B cell (primary cell): ENCODE measurements around the gene SATB2. TPM values are rescaled to one million over a fixed set of nuclear protein-coding genes. Genes with fewer than 3 reads are reported as not detected.

ENCODE experiments used
- ATAC-seq: fragments of 200-7000 bp; cut with Tn5 transposase; one replicate; pipeline ENCODE4 v1.10.0; 2021; ENCODE audit warnings: low read depth, mild to moderate bottlenecking, moderate number of reproducible peaks, moderate library complexity
- CTCF ChIA-PET: fragments of 350-600 bp; sonication (Branson Sonifier 250); formaldehyde crosslinking; loops from one replicate; lab custom pipeline; 2021; ENCODE audit warnings: antibody characterized with exemption, inconsistent platforms; lab: Charles Lee
- POLR2A ChIA-PET: fragments of 350-600 bp; sonication (Branson Sonifier 250); formaldehyde crosslinking; loops from one replicate; lab custom pipeline; 2021; ENCODE audit warnings: antibody characterized with exemption; lab: Charles Lee
- DNase-seq: peaks from one replicate; pipeline ENCODE4 v3.0.0; 2013
- H2AFZ ChIP-seq: 2 replicates; pipeline ENCODE4 v1.6.1; 2012; ENCODE audit warnings: mild to moderate bottlenecking, low read depth, low read length; ENCODE audit not compliant: insufficient read depth, poor library complexity, severe bottlenecking
- H3K27ac ChIP-seq, 2 donors: 1 replicate in 1 of 2; 2 replicates in 1 of 2; pipeline ENCODE4 v1.5.1; 2012 to 2013; ENCODE audit warnings: low read length in 2 of 2, mild to moderate bottlenecking in 2 of 2, moderate library complexity in 1 of 2
- H3K27me3 ChIP-seq, 4 experiments: fragments of 200-600 bp in 1 of 4; sonication (generic) in 1 of 4; replicated peaks in 1 of 4; 1 replicate in 2 of 4; 2 replicates in 2 of 4; pipeline versions ENCODE4 v1.6.1 to v1.7.0; 2013 to 2016; ENCODE audit warnings: low read length in 3 of 4, mild to moderate bottlenecking in 2 of 4, mixed read lengths in 1 of 4, moderate library complexity in 1 of 4; ENCODE audit not compliant: insufficient read depth in 4 of 4, control insufficient read depth in 3 of 4; ENCODE audit errors: control extremely low read depth in 1 of 4
- H3K36me3 ChIP-seq, 2 experiments: replicated peaks in 1 of 2; 1 replicate in 1 of 2; 2 replicates in 1 of 2; pipeline versions ENCODE4 v1.6.1 to v1.7.1; 2013; ENCODE audit warnings: low read length in 1 of 2; ENCODE audit not compliant: insufficient read depth in 2 of 2, control insufficient read depth in 1 of 2; ENCODE audit errors: control extremely low read depth in 1 of 2, extremely low read depth in 1 of 2
- H3K4me1 ChIP-seq, 2 donors: fragments of 200-600 bp in 1 of 2; sonication (generic) in 1 of 2; 1 replicate in 1 of 2; 2 replicates in 1 of 2; pipeline versions ENCODE4 v1.5.1 to v1.6.1; 2013 to 2017; ENCODE audit warnings: low read length in 2 of 2; ENCODE audit not compliant: control insufficient read depth in 2 of 2, insufficient read depth in 2 of 2
- H3K4me2 ChIP-seq: replicated peaks from 2 replicates; pipeline ENCODE3; 2012; ENCODE audit warnings: mild to moderate bottlenecking, low read depth, low read length; ENCODE audit not compliant: poor library complexity, severe bottlenecking
- H3K4me3 ChIP-seq, 5 experiments: fragments of 200-600 bp in 1 of 5; sonication (generic) in 1 of 5; 1 replicate in 3 of 5; 2 replicates in 2 of 5; pipeline versions ENCODE4 v1.5.1 to v1.7.0; 2011 to 2016; ENCODE audit warnings: low read length in 4 of 5, mild to moderate bottlenecking in 4 of 5, low read depth in 2 of 5, control low read depth in 1 of 5, moderate library complexity in 1 of 5; ENCODE audit not compliant: insufficient read depth in 1 of 5; ENCODE audit errors: control extremely low read depth in 1 of 5, extremely low read depth in 1 of 5
- H3K79me2 ChIP-seq: fragments of 200-600 bp; sonication (generic); one replicate; pipeline ENCODE4 v1.6.0; 2016; ENCODE audit warnings: low read length; ENCODE audit not compliant: control insufficient read depth, insufficient read depth
- H3K9ac ChIP-seq: fragments of 200-600 bp; sonication (generic); 2 replicates; pipeline ENCODE4 v1.6.1; 2017; ENCODE audit warnings: mild to moderate bottlenecking, low read length, moderate library complexity
- H3K9me3 ChIP-seq, 3 donors: one replicate each; pipeline versions ENCODE4 v1.6.1 to v1.7.1; 2013; ENCODE audit warnings: low read length in 2 of 3; ENCODE audit not compliant: control insufficient read depth in 2 of 3, insufficient read depth in 1 of 3; ENCODE audit errors: control extremely low read depth in 1 of 3
- H4K20me1 ChIP-seq: 2 replicates; pipeline ENCODE4 v1.6.0; 2012; ENCODE audit warnings: mild to moderate bottlenecking, low read length; ENCODE audit not compliant: insufficient read depth, control insufficient read depth, poor library complexity, severe bottlenecking
- H3K27ac Mint-ChIP-seq: one replicate; pipeline ENCODE4 v1.8.0; 2021; ENCODE audit warnings: mixed read lengths
- H3K27me3 Mint-ChIP-seq: one replicate; pipeline ENCODE4 v1.8.0; 2021; ENCODE audit warnings: mixed read lengths
- H3K4me1 Mint-ChIP-seq: one replicate; pipeline ENCODE4 v1.8.0; 2021; ENCODE audit warnings: mixed read lengths
- H3K4me3 Mint-ChIP-seq: one replicate; pipeline ENCODE4 v1.8.0; 2021; ENCODE audit warnings: mixed read lengths
- H3K9me3 Mint-ChIP-seq: one replicate; pipeline ENCODE4 v1.8.0; 2022; ENCODE audit warnings: mixed read lengths; ENCODE audit not compliant: insufficient read depth
- EZH2 ChIP-seq: IDR thresholded peaks from 2 replicates; pipeline ENCODE4 v1.6.1; 2012; ENCODE audit warnings: borderline replicate concordance, low read depth, mild to moderate bottlenecking, moderate library complexity, low read length; ENCODE audit not compliant: insufficient read depth, poor library complexity, severe bottlenecking
- WGBS: methylation state at CpG from one replicate; pipeline ENCODE4 v1.1.5; 2013; ENCODE audit warnings: missing lambda C conversion rate; ENCODE audit not compliant: insufficient coverage; 5-methylcytosine and 5-hydroxymethylcytosine counted together
- intact Hi-C: fragments of 100-400 bp; cut with micrococcal nuclease; formaldehyde crosslinking; loops from one replicate; pipeline ENCODE4 v1.10.0; 2022
- polyA plus RNA-seq: library from polyadenylated mRNA; depleted of rRNA; stranded (reverse); fragments of >200 nt; gene quantifications from 2 replicates; pipeline ENCODE4 v1.2.3, GENCODE V29; 2012
- total RNA-seq, 2 donors: library from RNA; stranded (reverse); fragments of 120-200 nt in 1 of 2; gene quantifications; 1 replicate in 1 of 2; 2 replicates in 1 of 2; pipeline versions ENCODE4 v1.2.3 to v1.2.4, GENCODE V29; 2013 to 2022
- TF ChIP-seq, protein P1 (sequence below): fragments of 200-600 bp; IDR thresholded peaks from one replicate; pipeline ENCODE4 v1.8.0; 2022; ENCODE audit warnings: antibody characterized with exemption, mild to moderate bottlenecking

Gene SATB2
- total and polyA plus RNA-seq, 2 donors (not counting 1 experiment from before 2014, with no cell fraction given) = 0.13 to 0.49 TPM

- no CpG with 5 or more reads among the region's 3 CpGs for WGBS
- POLR2A ChIA-PET = no interaction called here
- no peaks in the 10 kb centered on the region for H3K27me3 Mint-ChIP-seq
- no peaks in the 10 kb centered on the region for H3K36me3 ChIP-seq
- no peak overlapping the region for H3K4me2 ChIP-seq
- TF ChIP-seq EZH2 = no peak
- TF ChIP-seq, protein P1, sequence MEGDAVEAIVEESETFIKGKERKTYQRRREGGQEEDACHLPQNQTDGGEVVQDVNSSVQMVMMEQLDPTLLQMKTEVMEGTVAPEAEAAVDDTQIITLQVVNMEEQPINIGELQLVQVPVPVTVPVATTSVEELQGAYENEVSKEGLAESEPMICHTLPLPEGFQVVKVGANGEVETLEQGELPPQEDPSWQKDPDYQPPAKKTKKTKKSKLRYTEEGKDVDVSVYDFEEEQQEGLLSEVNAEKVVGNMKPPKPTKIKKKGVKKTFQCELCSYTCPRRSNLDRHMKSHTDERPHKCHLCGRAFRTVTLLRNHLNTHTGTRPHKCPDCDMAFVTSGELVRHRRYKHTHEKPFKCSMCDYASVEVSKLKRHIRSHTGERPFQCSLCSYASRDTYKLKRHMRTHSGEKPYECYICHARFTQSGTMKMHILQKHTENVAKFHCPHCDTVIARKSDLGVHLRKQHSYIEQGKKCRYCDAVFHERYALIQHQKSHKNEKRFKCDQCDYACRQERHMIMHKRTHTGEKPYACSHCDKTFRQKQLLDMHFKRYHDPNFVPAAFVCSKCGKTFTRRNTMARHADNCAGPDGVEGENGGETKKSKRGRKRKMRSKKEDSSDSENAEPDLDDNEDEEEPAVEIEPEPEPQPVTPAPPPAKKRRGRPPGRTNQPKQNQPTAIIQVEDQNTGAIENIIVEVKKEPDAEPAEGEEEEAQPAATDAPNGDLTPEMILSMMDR = no peak
- DNase-seq = no peak
- intact Hi-C loops = no loop called here
- CTCF ChIA-PET = no interaction called here
- H2AFZ ChIP-seq = no peak overlapping the region
- no peak overlapping the region for H3K27ac Mint-ChIP-seq
- H3K9me3 Mint-ChIP-seq = peaks cover 3% of the 10 kb centered on the region
- no peak overlapping the region for H3K4me3 ChIP-seq
- no peak overlapping the region for H3K27ac ChIP-seq
- H4K20me1 ChIP-seq = no peaks in the 10 kb centered on the region
- H3K79me2 ChIP-seq = no peaks in the 10 kb centered on the region
- no peak overlapping the region for H3K9ac ChIP-seq
- H3K4me1 Mint-ChIP-seq = no peaks in the 10 kb centered on the region
- no peak for ATAC-seq
- peaks cover 0 to 10% (median 0%) of the 10 kb centered on the region in 3 donors for H3K9me3 ChIP-seq
- no peaks in the 10 kb centered on the region for H3K4me1 ChIP-seq
- no peak overlapping the region for H3K4me3 Mint-ChIP-seq
- no peaks in the 10 kb centered on the region for H3K27me3 ChIP-seq
Observed at GRCh38 chr2:199220920-199221319, 236.8 kb downstream of the SATB2 start.

- H3K36me3 ChIP-seq = no peaks in the 10 kb centered on the region
- Mint-ChIP-seq H3K27me3 (no peaks in the 10 kb centered on the region), H3K27ac (no peak overlapping the region), H3K4me3 (no peak overlapping the region), H3K9me3 (peaks cover 3% of the 10 kb centered on the region), H3K4me1 (no peaks in the 10 kb centered on the region)
- H4K20me1 ChIP-seq = no peaks in the 10 kb centered on the region
- POLR2A ChIA-PET = no interaction called here
- H3K4me1 ChIP-seq = no peaks in the 10 kb centered on the region
- H3K9me3 ChIP-seq = no peaks in the 10 kb centered on the region
- no peak overlapping the region for H2AFZ ChIP-seq
- no peak overlapping the region for H3K4me2 ChIP-seq
- intact Hi-C loops = no loop called here
- no peak for ATAC-seq
- no peak for TF ChIP-seq EZH2
- TF ChIP-seq, protein P1 = no peak
- WGBS = 90% methylated on average over 2 of the region's 2 CpGs
- DNase-seq = no peak
- no peak overlapping the region for H3K4me3 ChIP-seq
- H3K79me2 ChIP-seq = no peaks in the 10 kb centered on the region
- no peak overlapping the region for H3K27ac ChIP-seq
- CTCF ChIA-PET = no interaction called here
- no peaks in the 10 kb centered on the region for H3K27me3 ChIP-seq
- H3K9ac ChIP-seq = no peak overlapping the region
Observed at GRCh38 chr2:199219551-199219950, 238.2 kb downstream of the SATB2 start.
